WTC11 (cell line): ENCODE measurements around the gene LRRC38.

ENCODE experiments used
- CREM ChIP-seq: sonication (generic); formaldehyde crosslinking; IDR thresholded peaks from 2 replicates; pipeline ENCODE4 v1.8.1; 2022; ENCODE audit warnings: mild to moderate bottlenecking, missing genetic modification reagents, moderate library complexity
- JUN ChIP-seq: sonication (generic); formaldehyde crosslinking; IDR thresholded peaks from 2 replicates; pipeline ENCODE4 v1.8.0; 2023; ENCODE audit warnings: mild to moderate bottlenecking, missing genetic modification reagents
- TEAD1 ChIP-seq: sonication (generic); formaldehyde crosslinking; IDR thresholded peaks from 2 replicates; pipeline ENCODE4 v1.8.0; 2022; ENCODE audit warnings: mild to moderate bottlenecking, missing genetic modification reagents
- TF ChIP-seq, protein P1 (sequence below): fragments of 200-600 bp; IDR thresholded peaks from 2 replicates; pipeline ENCODE4 v1.8.0; 2022; ENCODE audit warnings: antibody characterized with exemption

DNA sequence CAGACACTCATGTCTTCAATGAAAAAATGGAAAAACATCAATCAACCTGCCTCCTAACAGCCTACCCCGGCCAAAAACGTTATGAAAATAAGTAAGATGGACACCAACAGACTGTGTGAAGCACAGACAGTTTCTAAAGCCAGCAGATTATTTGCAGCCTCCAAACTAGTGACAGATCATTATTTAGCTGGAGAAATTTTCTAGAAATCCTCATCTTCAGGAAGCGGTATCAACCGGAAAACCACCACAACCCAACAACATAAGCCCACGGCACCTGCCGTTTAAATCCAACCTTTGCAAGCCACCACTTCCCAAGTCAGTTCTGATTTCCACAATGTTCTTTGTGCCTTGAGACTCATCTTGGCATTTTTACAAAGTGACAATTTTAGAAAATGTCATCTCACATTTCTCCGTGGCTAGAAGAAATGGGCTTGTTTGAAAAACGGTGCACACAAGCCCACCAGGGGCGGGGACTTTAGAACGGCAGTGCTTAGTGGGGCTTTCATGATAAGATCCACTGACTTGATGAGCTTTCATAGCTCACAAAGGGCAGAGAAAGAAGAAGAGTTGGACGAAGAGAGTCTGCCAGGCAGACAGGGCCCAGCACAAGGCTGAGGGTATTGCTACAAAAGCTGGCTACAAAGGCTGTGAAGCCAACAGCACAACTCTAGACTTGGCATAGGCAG is 34.5 kb downstream of the LRRC38 start:
- TF ChIP-seq, protein P1, sequence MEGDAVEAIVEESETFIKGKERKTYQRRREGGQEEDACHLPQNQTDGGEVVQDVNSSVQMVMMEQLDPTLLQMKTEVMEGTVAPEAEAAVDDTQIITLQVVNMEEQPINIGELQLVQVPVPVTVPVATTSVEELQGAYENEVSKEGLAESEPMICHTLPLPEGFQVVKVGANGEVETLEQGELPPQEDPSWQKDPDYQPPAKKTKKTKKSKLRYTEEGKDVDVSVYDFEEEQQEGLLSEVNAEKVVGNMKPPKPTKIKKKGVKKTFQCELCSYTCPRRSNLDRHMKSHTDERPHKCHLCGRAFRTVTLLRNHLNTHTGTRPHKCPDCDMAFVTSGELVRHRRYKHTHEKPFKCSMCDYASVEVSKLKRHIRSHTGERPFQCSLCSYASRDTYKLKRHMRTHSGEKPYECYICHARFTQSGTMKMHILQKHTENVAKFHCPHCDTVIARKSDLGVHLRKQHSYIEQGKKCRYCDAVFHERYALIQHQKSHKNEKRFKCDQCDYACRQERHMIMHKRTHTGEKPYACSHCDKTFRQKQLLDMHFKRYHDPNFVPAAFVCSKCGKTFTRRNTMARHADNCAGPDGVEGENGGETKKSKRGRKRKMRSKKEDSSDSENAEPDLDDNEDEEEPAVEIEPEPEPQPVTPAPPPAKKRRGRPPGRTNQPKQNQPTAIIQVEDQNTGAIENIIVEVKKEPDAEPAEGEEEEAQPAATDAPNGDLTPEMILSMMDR, result no peak
- TF ChIP-seq TEAD1 (no peak), CREM (CRISPR knock-in tag) (no peak), JUN (CRISPR knock-in tag) (no peak)
